Endothelial cell of hepatic sinusoid (primary cell): ENCODE measurements around the gene MKKS.

Experiments used
- in situ Hi-C: cut with HindIII; loops from 2 replicates; pipeline ENCODE4 v1.10.0; 2017; ENCODE audit warnings: low sequenced_read_pairs

The MKKS gene

GRCh38 chr20:10433623-10434466 is at the start of gene MKKS:
Gene MKKS, minus strand, starts transcription at chr20:10434222. Its CDS starts 20,708 bp downstream, at chr20:10413514.
- in situ Hi-C loops = no loop called here

- in situ Hi-C loops = no loop called here
Observed at GRCh38 chr20:10483691-10484090, 49.7 kb upstream of the MKKS start.

GRCh38 chr20:10481676-10482075 is 47.7 kb upstream of the MKKS start:
- in situ Hi-C loops = no loop called here

GRCh38 chr20:10478930-10479329 is 44.9 kb upstream of the MKKS start:
- in situ Hi-C loops = loop anchor here (10.0 kb wide), 1 partner anchor 46 kb away; no protein-coding TSS in a partner anchor

- in situ Hi-C loops = loop anchor here (10.0 kb wide), 1 partner anchor 47 kb away; no protein-coding TSS in a partner anchor
Observed at GRCh38 chr20:10478205-10478604, 44.2 kb upstream of the MKKS start.

GRCh38 chr20:10476319-10476724 is 42.3 kb upstream of the MKKS start:
- in situ Hi-C loops = loop anchor here (10.0 kb wide), 1 partner anchor 48 kb away; no protein-coding TSS in a partner anchor

- in situ Hi-C loops = loop anchor here (10.0 kb wide), 1 partner anchor 50 kb away; no protein-coding TSS in a partner anchor
Observed at GRCh38 chr20:10475225-10475624, 41.2 kb upstream of the MKKS start.

GRCh38 chr20:10474606-10475184 is 40.7 kb upstream of the MKKS start:
- in situ Hi-C loops = loop anchor here (10.0 kb wide), 1 partner anchor 50 kb away; no protein-coding TSS in a partner anchor

- in situ Hi-C loops = loop anchor here (10.0 kb wide), 1 partner anchor 52 kb away; no protein-coding TSS in a partner anchor
Observed at GRCh38 chr20:10472871-10473270, 38.8 kb upstream of the MKKS start.

GRCh38 chr20:10470276-10470675 is 36.3 kb upstream of the MKKS start:
- in situ Hi-C loops = loop anchor here (10.0 kb wide), 1 partner anchor 55 kb away; no protein-coding TSS in a partner anchor

GRCh38 chr20:10469599-10469998 is 35.6 kb upstream of the MKKS start:
- in situ Hi-C loops = loop anchor here (5.0 kb wide), 1 partner anchor 188 kb away; no protein-coding TSS in a partner anchor

GRCh38 chr20:10469056-10469455 is 35.0 kb upstream of the MKKS start:
- in situ Hi-C loops = loop anchor here (5.0 kb wide), 1 partner anchor 188 kb away; no protein-coding TSS in a partner anchor

GRCh38 chr20:10468340-10468845 is 34.4 kb upstream of the MKKS start:
- in situ Hi-C loops = loop anchor here (5.0 kb wide), 1 partner anchor 189 kb away; no protein-coding TSS in a partner anchor

- in situ Hi-C loops = loop anchor here (5.0 kb wide), 1 partner anchor 189 kb away; no protein-coding TSS in a partner anchor
Observed at GRCh38 chr20:10467681-10468339, 33.8 kb upstream of the MKKS start.

GRCh38 chr20:10466855-10467254 is 32.8 kb upstream of the MKKS start:
- in situ Hi-C loops = loop anchor here (5.0 kb wide), 1 partner anchor 190 kb away; no protein-coding TSS in a partner anchor

GRCh38 chr20:10466325-10466724 is 32.3 kb upstream of the MKKS start:
- in situ Hi-C loops = loop anchor here (5.0 kb wide), 1 partner anchor 191 kb away; no protein-coding TSS in a partner anchor

- in situ Hi-C loops = loop anchor here (5.0 kb wide), 1 partner anchor 192 kb away; no protein-coding TSS in a partner anchor
Observed at GRCh38 chr20:10465135-10465534, 31.1 kb upstream of the MKKS start.

- in situ Hi-C loops = no loop called here
Observed at GRCh38 chr20:10463622-10464021, 29.6 kb upstream of the MKKS start.

- in situ Hi-C loops = no loop called here
Observed at GRCh38 chr20:10462516-10462915, 28.5 kb upstream of the MKKS start.

GRCh38 chr20:10461495-10461894 is 27.5 kb upstream of the MKKS start:
- in situ Hi-C loops = no loop called here
